ENCODE data around the gene FBLN5. TPM values are rescaled to one million over a fixed set of nuclear protein-coding genes. Genes with fewer than 3 reads are reported as not detected.

Gene FBLN5
- total and polyA plus RNA-seq, 9 of the 15 experiments (the other 6 are each of a cell fraction or from before 2014, with no cell fraction given), result 0.11 to 0.22 TPM; not detected in 7

- TF ChIP-seq ARID3A (IDR thresholded peaks at IDR 0.05; ENCODE audit: borderline replicate concordance, low read depth, low read length) (no peak), RBFOX2 (IDR thresholded peaks at IDR 0.05; ENCODE audit: low read depth, low read length) (no peak), TCF3 (CRISPR knock-in tag; IDR thresholded peaks at IDR 0.05) (no peak)
Measured at GRCh38 chr14:91870001-91870400, 77.5 kb downstream of the FBLN5 start (continued).

GRCh38 chr14:91869556-91869955 is 77.9 kb downstream of the FBLN5 start:
- in situ Hi-C loops (cut with MboI) (no loop called here), intact Hi-C loops (cut with micrococcal nuclease) (no loop called here)
- ChIA-PET POLR2A (no interaction called here), CTCF (ENCODE audit: low intra/inter-chr PET ratio) (no interaction called here)
- Histone ChIP-seq H3K9ac (ENCODE audit: insufficient read depth in 1 of 2, low read depth in 2 of 2, low read length in 2 of 2) (no peak overlapping the region), H3K9me3 (replicated peaks; ENCODE audit: control insufficient read depth, insufficient read depth, low read depth, low read length) (no peaks in the 10 kb centered on the region), H3K27me3 (ENCODE audit: control insufficient read depth in 2 of 2, insufficient read depth in 2 of 2, low read length in 2 of 2) (peaks cover 0 to 20% of the 10 kb centered on the region in 2 experiments; a peak in 2 of 5 replicates), H3K27ac (ENCODE audit: extremely low read depth, low read depth, low read length) (no peak overlapping the region), H3K9me1 (ENCODE audit: control insufficient read depth, insufficient read depth, low read length) (no peaks in the 10 kb centered on the region), H2AFZ (ENCODE audit: low read depth, low read length) (no peak overlapping the region), H3K4me1 (replicated peaks in 1 of 2; ENCODE audit: control insufficient read depth in 2 of 2, insufficient read depth in 2 of 2, low read length in 2 of 2) (no peaks in the 10 kb centered on the region; a peak in 1 of 5 replicates), H3K79me2 (ENCODE audit: control insufficient read depth, insufficient read depth, low read length) (no peaks in the 10 kb centered on the region), H3K4me2 (ENCODE audit: insufficient read depth, low read length) (no peak overlapping the region), H3K4me3 (no peak overlapping the region), H3K36me3 (ENCODE audit: control insufficient read depth, insufficient read depth, low read length) (no peaks in the 10 kb centered on the region), H4K20me1 (replicated peaks; ENCODE audit: control insufficient read depth, insufficient read depth, low read length) (no peaks in the 10 kb centered on the region; the same call in 1 of the 2 replicates)
- no peak for FAIRE-seq
- no TSS peak for BruUV-seq (replicated peaks)
- no peak for ATAC-seq
- DNase-seq (ENCODE audit: extremely low read depth in 1 of 4, low spot score in 3 of 4), result no peak
- 23% methylated on average over 8 of the region's 8 CpGs for WGBS (ENCODE audit: insufficient coverage, low coverage, missing lambda C conversion rate)
- TF ChIP-seq TBL1XR1 (IDR thresholded peaks at IDR 0.05; ENCODE audit: low read length in 2 of 2), result no peak
- TF ChIP-seq ZNF639 (CRISPR knock-in tag; conservative IDR thresholded peaks at IDR 0.05 in 1 of 2, IDR thresholded peaks at IDR 0.05 in 1 of 2), result no peak
- TF ChIP-seq BRF1 (IDR thresholded peaks at IDR 0.05; ENCODE audit: borderline replicate concordance, extremely low read depth, insufficient read length), result no peak
- no peak for TF ChIP-seq ZNF79 (CRISPR knock-in tag; IDR thresholded peaks at IDR 0.05; ENCODE audit: low read depth)
- no peak for TF ChIP-seq KAT7 (CRISPR knock-in tag; IDR thresholded peaks at IDR 0.05; ENCODE audit: borderline replicate concordance)
- TF ChIP-seq PTRF (tag; IDR thresholded peaks at IDR 0.05), result no peak
- TF ChIP-seq TEAD2 (tag; IDR thresholded peaks at IDR 0.05), result no peak
- TF ChIP-seq NONO (IDR thresholded peaks at IDR 0.05; ENCODE audit: low read depth in 2 of 2, low read length in 1 of 2), result no peak
- TF ChIP-seq RFX7 (CRISPR knock-in tag; IDR thresholded peaks at IDR 0.05), result no peak
- no peak for TF ChIP-seq CLOCK (CRISPR knock-in tag; IDR thresholded peaks at IDR 0.05; ENCODE audit: borderline replicate concordance)
- TF ChIP-seq CBX2 (IDR thresholded peaks at IDR 0.05; ENCODE audit: insufficient read depth, low read length, poor library complexity, severe bottlenecking), result no peak
- TF ChIP-seq NCOA2 (IDR thresholded peaks at IDR 0.05; ENCODE audit: partially characterized antibody in 2 of 2), result no peak
- TF ChIP-seq TRIM24 (IDR thresholded peaks at IDR 0.05), result no peak

Measured in K562 (cell line).